ENCODE measurements around the gene ANKRD6. TPM values are rescaled to one million over a fixed set of nuclear protein-coding genes. Genes with fewer than 3 reads are reported as not detected.
"Not testable (repeated sequence)": the region's sequence is repeated elsewhere in the genome, so short reads cannot be mapped to it uniquely, and the experiment has no call there.

Gene ANKRD6
- total RNA-seq, 1 experiment from 2014 or later: 1.0 TPM

DNA sequence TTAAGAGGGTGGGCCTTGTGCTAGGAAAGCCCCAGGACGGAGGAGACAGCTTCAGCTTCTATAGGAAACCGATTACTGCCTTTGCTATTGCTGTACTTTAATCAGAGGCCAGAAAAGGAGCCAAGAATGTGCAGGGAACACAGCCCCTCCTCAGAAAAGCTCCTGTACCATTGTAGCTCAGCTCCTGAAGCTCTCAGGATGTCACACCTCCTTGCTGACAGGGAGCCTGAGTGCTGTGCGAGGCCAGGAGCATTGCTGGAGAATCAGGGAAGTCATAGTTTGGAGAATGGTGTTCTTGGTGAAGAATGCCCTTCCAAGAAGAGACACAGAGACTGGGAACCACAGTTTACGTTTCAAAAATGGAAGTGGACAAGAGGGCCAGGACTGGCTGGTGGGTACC, 158.8 kb downstream of the ANKRD6 start:
- no peak for DNase-seq (ENCODE audit: low read depth)

DNA sequence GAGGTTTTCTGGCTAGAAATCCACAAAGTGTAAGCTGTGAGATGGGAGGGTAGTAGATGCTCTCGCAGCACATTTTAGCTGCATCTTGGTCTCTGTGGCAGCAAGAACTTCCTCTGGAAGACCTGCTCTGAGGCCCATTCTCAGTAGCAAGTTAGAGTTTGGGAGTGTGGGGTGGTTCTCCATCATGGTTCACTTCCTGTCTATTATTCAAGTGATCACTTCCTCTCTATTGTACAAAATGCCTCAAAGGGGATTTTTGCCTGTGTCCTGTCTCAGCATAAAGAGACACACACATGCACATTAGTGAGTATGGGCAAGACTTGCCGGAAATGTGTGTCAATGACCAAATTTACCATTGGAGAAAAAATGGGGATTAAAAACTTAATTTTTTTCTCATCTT, 163.1 kb downstream of the ANKRD6 start:
- no peak for DNase-seq (ENCODE audit: low read depth)

DNA sequence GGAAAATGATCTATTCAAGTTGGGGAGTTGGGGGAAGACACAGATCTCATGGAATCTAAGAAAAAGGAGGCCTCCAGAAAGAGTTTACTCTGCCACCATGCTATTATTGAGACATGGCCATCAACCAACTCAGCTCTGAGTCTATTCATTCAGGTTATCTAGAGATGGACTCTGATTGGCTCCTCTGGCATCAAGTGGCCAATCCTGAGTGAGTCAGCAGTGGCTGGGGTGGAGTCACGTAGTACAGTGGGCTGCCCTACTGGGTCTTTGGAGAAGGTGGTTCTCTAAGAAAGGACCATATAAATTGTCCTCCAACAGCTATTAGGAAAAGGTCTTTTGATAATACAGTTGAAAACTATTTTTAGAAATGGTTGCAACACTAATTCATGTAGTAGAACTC, 163.5 kb downstream of the ANKRD6 start:
- DNase-seq (ENCODE audit: low read depth): no peak

DNA sequence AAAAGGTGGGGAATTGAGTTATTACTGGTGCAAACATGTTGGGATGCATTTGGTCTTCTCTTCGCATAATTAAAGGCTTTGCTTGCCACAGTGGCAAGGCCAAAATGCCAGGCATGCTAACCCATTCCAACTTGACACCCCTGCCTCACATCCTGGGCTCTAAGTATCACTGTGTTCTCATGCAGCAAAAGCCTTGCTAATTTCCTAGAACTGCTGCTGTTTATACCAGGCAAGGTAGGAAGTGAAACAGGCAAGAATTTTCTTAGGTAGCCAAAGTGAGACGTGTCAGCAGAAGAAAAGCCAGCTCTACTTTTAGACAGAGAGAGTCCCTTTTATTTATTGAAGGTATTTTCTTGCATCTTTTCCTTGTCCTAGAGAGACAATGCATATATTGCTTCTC, 164.4 kb downstream of the ANKRD6 start:
- no peak for DNase-seq (ENCODE audit: low read depth)

DNA sequence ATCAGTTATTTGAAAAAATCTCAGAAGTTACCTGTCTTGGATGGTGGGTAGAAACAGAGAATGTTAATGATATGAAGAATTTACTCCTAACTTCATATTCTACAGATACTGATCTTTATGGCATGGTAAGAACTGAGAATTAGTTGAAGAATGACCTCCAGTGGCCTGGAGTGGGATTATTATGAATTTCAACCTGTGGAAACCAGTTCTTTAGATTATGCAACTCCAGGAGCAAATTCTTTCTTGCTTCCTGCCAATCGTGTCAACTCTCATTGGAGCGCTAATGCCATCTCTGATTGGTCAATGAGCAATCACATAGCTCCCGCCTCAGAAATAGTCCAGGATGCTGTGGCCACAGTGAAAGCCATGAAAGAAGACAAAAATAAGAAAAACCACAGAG, 165.0 kb downstream of the ANKRD6 start:
- peak; percentile 52 for DNase-seq (ENCODE audit: low read depth)

DNA sequence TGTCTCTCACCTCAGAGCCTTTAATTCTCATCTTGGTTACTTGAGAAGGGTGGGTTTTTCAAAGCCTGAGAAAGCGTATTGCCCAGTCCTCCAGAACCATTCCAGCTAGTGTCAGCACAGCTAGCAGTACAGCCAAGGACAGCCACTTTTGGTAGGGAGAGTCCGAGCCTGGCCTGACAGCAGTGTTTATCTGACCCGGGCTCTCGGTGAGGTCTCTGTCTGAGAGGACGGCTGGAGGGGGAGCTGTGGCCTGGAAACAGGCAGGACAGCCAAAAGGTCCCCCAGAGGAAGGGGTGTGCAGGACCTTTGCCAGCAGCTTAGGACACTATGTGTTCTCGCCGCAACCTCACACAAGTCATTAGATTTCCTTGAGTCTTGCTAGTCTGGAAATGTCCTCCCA, 166.8 kb downstream of the ANKRD6 start:
- DNase-seq (ENCODE audit: low read depth): no peak

DNA sequence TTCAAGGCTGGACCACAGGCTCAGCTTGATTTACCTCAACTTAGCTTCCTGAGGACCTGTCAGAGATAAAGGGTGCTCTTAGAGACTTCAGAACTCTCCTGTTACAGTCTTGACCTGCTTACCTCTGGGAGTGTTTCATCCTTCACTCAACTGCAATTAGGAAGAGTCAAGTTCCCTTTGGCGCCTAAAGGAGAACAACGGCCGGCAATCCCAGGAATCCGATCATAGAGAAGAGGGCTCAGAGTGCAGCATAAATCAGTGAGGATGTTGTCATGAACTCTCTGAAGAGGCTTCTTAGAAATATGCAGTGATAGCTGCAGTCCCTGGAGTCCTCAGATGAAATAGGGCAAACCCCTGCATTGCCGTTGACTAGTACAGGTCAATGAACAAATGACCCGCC, 169.2 kb downstream of the ANKRD6 start:
- DNase-seq (ENCODE audit: low read depth): no peak

DNA sequence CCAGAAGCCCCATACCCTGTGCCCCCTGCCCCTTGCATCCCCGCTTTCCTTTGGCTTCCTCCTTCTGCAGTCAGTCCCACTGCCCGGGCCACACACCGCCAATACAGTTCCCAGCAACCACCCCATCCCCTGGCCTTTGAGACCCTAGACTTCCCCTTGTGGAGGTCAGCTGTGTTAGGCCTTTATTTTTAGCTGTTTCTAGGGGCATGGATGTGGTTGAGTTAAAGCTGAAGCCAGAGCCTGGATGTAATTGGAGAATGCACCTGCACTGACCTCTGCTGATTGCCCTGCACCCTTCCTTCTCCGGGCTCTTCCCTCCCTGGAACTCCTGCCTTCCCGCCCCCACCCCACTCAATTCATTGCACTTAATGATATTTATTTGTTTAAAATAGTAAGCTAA, 171.7 kb downstream of the ANKRD6 start:
- DNase-seq (ENCODE audit: low read depth): no peak

DNA sequence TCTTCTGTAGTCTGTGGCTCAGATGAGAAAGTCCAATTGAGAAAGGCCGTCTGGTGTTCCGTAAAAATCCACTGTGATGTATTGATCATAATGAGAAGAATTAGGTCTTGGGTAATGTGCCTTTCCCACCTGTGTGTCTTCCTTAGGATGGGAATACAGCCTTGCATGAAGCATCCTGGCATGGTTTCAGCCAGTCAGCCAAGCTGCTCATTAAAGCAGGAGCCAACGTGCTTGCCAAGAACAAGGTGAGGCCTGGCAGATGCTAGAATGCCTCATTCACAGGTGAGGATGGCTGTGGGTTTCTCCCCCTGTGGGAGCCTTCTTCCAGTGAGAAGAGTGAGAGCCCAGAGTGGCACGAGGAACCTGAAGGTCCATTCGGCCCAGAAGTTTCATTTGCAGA, 172.9 kb downstream of the ANKRD6 start:
- no peak for DNase-seq (ENCODE audit: low read depth)

DNA sequence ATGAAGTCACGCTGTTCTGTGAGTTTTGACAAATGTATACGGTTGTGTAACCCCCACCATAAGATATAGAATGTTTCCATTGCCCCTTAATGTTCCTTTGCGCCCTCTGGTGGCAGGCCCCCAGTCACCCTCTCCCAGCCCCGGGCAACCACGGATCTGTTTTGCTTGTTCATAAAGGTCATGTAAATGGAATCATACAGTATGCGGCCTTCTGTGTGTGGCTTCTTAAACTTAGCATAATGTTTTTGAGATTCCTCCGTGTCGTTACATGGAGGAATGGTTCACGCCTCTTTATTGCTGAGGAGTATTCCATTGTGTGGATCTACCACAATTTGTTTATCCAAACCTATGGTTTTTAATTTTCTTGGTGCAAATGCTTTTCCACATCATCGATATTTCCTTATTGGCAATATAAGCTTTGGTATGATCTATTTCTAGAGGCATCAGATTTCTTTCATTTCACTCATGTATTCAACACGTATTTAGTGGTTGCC, 177.2 kb downstream of the ANKRD6 start:
- DNase-seq (ENCODE audit: low read depth): peak; percentile 39

DNA sequence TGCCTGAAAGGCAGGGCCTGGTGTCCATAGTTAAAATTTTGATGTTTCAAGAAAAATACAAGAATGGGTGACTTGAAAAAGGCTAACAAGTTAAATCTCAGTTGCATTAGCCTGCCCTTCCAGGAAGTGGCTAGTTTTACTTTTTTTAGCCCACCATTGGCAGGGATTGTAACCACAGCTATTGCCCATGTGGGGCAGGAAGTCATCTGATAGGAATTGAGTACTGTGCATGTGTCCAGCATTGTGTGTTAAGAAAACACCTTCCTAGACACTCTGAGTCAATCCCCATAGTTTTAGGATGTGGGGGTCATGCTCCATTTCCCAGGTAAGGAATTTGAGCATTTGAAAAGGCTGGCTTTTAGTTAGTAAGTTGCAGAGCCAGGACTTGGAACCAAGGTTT, 178.7 kb downstream of the ANKRD6 start:
- DNase-seq (ENCODE audit: low read depth): peak; percentile 35

DNA sequence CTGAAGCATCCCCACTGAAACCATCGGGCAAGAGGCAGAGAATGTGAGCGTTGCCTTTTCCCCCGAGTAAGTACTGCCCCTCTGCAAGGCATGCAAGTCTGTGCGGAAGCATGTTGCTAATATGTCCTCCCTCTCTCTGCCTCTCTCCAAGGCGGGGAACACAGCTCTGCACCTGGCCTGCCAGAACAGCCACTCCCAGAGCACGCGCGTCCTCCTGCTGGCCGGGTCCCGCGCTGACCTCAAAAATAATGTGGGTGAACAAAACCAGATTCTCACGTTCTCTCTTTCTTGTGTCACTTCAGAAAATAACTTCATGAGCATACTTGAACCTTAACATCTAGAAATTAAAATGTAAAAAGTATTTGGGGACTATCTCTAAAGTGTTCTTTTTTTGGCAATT, 179.2 kb downstream of the ANKRD6 start:
- no peak for DNase-seq (ENCODE audit: low read depth)

DNA sequence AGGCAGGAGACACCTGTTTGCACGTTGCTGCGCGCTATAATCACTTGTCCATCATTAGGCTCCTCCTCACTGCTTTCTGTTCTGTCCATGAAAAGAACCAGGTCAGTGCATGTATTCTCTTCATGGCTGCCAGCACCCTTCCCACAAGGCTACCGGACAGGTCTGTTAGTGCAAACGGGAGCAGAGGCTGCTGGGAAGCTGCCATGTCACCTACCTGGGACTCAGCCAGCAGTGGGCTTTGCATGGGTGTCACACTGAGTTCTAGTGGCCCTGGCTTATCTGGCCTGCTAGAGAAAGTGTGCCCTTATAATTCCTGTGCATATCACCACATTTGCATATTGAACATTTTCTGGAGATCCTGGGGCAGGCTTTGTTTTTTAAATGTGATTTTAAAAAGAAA, 180.8 kb downstream of the ANKRD6 start:
- DNase-seq (ENCODE audit: low read depth): no peak

DNA sequence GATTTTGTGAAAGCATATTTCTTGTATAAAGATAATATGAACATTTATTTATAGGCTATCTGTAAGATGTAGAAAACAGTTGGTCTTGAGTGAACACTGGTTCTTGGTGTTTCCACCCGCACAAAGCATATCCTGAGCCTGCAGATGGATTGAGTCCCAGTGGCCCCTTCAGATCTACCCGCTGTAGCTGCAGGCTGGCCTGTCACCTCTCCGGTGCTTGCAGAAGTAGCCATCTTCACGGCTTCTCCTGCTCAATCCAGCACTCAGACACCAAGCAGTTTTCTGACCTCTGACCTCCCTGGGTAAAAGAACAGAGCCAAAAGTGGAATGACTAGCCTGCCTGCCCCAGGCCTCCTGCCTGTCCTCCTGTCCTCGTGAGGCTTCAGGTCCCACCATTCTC, 182.9 kb downstream of the ANKRD6 start:
- no peak for DNase-seq (ENCODE audit: low read depth)

DNA sequence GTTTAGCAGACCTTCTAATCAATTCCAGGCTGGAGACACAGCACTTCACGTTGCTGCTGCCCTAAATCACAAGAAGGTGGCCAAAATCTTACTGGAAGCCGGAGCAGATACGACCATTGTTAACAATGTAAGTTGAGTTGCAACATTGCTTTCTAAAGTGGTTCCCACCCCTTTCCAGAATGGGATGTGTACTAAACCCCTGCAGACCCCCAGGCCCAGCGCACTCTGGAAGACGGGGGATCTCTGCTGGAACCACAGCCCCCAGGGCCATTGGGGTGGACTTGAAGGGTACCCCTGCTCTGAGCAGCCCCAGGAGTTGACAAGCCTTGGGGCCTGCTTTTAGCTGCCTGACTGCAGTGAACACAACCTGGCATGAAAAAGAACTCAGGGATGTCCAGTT, 183.6 kb downstream of the ANKRD6 start:
- no peak for DNase-seq (ENCODE audit: low read depth)

DNA sequence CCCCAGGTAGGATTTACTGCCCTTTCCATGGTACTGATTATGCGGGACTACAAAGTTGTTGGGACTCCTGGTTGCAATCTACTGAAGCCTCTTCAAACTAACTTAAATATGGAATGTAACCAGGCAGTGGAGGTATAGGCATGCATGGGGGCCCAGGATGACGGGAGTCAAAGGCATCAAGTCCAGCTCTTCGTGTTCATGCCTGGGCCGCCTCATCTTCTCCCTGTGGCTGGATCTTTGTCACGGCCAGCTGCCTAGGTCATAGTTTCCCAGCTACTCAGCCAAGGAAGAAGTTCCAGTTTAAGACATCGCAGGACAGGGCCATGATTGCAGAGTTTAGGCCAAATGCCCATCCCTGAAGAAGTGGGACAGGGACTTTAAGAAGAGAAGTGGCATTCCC, 185.1 kb downstream of the ANKRD6 start:
- no peak for DNase-seq (ENCODE audit: low read depth)

DNA sequence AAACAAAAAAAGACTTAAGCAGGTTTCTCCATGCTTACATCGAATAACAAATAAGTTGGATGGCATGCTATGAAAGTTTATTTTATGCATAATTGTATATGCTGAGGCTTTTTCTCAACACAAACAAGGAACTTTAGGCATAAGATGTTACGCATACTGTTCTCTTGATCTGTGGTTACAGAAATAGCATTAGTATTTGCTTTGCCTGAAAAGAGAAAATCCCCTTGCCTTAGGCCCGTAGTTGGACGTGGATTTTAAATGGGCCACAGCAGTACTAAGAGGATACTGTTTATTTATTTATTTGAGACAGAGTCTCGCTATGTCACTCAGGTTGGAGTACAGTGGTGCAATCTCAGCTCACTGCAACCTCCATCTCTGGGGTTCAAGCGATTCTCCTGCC, 186.6 kb downstream of the ANKRD6 start:
- DNase-seq (ENCODE audit: low read depth): no peak

DNA sequence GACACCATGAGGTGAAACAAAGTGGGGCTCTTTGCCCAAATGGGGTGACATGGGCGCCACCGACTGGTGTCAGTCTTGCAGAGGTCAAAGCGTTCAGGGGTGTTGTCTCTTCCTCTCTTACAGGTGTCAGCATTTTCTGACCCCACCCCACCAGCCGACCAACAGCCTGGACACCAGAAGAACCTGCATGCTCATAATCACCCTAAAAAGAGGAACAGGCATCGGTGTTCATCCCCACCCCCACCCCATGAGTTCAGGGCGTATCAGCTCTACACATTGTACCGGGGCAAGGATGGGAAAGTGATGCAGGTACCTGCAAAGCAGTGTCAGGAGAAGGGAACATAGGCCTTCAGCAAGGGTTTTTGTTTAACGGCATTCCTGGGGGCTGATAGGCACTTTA, 190.8 kb downstream of the ANKRD6 start:
- no peak for DNase-seq (ENCODE audit: low read depth)

DNA sequence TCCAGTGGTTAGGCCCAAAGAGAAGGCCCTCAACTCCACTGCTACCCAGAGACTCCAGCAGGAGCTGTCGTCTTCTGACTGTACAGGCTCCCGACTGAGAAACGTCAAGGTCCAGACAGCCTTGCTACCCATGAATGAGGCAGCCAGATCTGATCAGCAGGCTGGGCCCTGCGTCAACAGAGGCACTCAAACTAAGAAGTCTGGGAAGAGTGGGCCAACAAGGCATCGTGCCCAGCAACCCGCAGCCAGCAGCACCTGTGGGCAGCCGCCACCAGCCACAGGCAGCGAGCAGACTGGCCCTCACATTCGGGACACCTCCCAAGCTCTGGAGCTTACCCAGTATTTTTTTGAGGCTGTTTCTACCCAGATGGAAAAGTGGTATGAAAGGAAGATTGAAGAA, 197.5 kb downstream of the ANKRD6 start:
- DNase-seq (ENCODE audit: low read depth): no peak

DNA sequence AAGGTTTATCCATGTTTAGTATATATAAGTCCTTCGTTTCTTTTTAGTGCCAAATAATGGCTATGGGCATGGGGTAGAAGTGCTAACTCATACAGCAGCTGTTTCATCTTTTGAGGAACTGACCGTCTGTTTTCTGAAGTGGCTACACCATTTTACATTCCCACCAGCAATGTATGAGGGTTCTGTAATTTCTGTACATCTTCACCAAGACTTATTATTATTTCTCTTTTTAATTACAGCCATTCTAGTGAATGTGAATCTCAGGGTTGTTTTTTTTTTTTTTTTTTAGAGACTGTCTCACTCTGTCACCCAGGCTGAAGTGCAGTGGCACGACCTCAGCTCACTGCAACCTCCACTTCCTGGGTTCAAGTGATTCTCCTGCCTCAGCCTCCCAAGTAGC, 203.5 kb downstream of the ANKRD6 start:
- not testable (repeated sequence) for DNase-seq (ENCODE audit: low read depth)

DNA sequence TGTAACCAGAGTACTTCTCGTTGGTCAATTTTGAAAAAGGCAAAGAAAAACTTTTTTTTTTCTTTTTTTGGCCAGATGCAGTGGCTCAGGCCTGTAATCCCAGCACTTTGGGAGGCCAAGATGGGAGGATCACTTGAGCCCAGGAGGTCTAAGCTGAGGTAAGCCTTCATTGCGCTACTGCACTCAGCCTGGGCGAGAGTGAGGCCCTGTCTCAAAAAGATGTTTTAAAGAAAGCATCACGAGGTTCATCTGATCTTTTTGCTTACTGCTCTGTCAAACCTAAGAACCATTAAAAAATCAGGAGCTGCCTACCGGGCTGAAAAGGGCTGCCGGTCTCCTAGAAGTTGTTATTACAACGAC, 205.0 kb downstream of the ANKRD6 start:
- DNase-seq (ENCODE audit: low read depth): no peak

DNA sequence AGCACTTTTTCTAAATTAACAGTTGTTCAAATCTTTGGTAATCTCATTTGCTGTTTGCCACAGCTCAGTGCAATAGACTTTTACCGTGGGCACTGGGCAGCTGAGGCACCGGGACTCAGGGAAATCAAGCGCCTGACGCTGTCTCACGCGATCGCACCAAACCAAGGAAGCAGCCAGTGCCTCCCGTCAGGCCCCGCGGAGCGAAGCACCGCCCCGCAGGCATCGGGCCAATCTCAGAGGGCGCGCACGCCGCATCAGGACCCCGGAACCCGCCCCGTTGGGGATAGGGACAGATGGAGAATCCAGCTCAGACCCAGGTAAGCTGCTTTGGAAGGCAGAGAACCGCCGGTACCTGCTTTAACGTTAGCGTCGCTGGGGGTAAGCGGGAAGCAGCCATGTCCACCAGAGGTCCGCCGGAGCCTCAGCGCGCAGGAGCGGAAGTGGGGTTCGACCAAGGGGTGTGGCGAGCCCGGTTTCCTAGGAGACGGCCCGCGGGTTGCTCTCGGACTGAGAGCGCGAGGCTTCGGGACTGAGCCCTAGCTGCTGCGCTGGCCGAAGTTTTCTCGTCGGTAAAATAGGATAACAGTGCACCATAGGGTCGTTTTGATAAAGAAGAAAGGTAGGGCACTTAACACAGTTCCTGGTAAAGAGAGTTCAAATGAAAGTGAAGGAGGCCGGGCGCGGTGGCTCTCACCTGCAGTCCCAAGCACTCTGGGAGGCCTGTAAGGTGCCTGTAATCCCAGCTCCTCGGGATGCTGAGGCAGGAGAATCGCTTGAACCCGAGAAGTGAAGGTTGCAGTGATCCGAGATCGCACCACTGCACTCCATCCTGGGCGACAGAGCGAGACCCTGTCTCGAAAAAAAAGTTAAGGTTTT, 205.6 kb downstream of the ANKRD6 start, which contains the start of gene LYRM2:
TSS of gene LYRM2 (minus strand) at position 428 of the 876 bp plus-strand sequence. CDS start at position 397, 31 bp downstream.
- peak; percentile 89 for DNase-seq (ENCODE audit: low read depth)

DNA sequence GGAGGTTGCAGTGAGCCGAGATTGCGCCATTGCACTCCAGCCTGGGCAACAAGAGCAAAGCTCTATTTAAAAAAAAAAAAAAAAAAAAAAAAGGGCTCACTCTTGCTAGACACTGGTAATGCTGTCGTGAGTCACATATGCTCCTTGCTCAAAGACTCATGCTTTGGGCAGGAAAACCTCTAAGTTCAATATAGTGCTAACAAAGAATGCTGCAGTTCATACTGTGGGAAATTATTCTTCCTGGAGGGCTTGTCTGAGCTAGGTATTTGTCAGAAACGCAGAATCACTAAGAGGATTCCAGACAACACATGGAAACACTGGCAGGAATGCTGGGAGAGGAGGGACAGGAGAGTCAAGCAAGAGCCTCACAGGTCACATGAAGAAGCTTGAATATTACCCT, 207.9 kb downstream of the ANKRD6 start:
- DNase-seq (ENCODE audit: low read depth): peak; percentile 76

Measured in HT1080 (cell line).